ENCODE data around the gene ID2. TPM values are rescaled to one million over a fixed set of nuclear protein-coding genes. Genes with fewer than 3 reads are reported as not detected.

ID2 gene
- total and polyA plus RNA-seq, 2 experiments from 2014 or later: 612 to 910 TPM

- Histone ChIP-seq H3K36me3 (replicated peaks; ENCODE audit: insufficient read depth, low read depth) (no peaks in the 10 kb centered on the region), H3K4me1 (ENCODE audit: insufficient read depth) (no peaks in the 10 kb centered on the region), H3K79me2 (no peaks in the 10 kb centered on the region), H3K9me3 (ENCODE audit: low read depth) (no peaks in the 10 kb centered on the region), H3K27me3 (no peaks in the 10 kb centered on the region), H2AFZ (no peak overlapping the region), H3K4me2 (no peak overlapping the region), H3K9me2 (replicated peaks; ENCODE audit: insufficient read depth) (no peaks in the 10 kb centered on the region), H3K4me3 (no peak overlapping the region), H4K20me1 (ENCODE audit: insufficient read depth, poor library complexity, severe bottlenecking) (no peaks in the 10 kb centered on the region), H3K27ac (no peak overlapping the region)
- TF ChIP-seq EZH2 (IDR thresholded peaks at IDR 0.05; ENCODE audit: borderline replicate concordance) (no peak), CTCF (IDR thresholded peaks at IDR 0.05; ENCODE audit: poor library complexity) (no peak), EZH2phosphoT487 (IDR thresholded peaks at IDR 0.05; ENCODE audit: low read depth, severe bottlenecking, unreplicated experiment) (no peak)
- 96% methylated on average over 6 of the region's 6 CpGs for WGBS (ENCODE audit: low lambda C conversion rate, missing lambda C conversion rate)
- no peak for DNase-seq (ENCODE audit: low spot score)
These were observed 13.9 kb upstream of the ID2 start for GRCh38 chr2:8667896-8668512.

- H3K4me2 ChIP-seq: no peak overlapping the region
- H3K27me3 ChIP-seq: no peaks in the 10 kb centered on the region
- H4K20me1 ChIP-seq (ENCODE audit: insufficient read depth, poor library complexity, severe bottlenecking): no peaks in the 10 kb centered on the region
- DNase-seq (ENCODE audit: low spot score): no peak
- H3K79me2 ChIP-seq: no peaks in the 10 kb centered on the region
- H3K27ac ChIP-seq: no peak overlapping the region
- H3K4me1 ChIP-seq (ENCODE audit: insufficient read depth): no peaks in the 10 kb centered on the region
- H3K9me2 ChIP-seq (replicated peaks; ENCODE audit: insufficient read depth): no peaks in the 10 kb centered on the region
- 86% methylated on average over 3 of the region's 3 CpGs for WGBS (ENCODE audit: low lambda C conversion rate, missing lambda C conversion rate)
- H2AFZ ChIP-seq: no peak overlapping the region
- H3K36me3 ChIP-seq (replicated peaks; ENCODE audit: insufficient read depth, low read depth): no peaks in the 10 kb centered on the region
- H3K4me3 ChIP-seq: no peak overlapping the region
- H3K9me3 ChIP-seq (ENCODE audit: low read depth): peaks cover 9% of the 10 kb centered on the region
- no peak for TF ChIP-seq EZH2phosphoT487 (IDR thresholded peaks at IDR 0.05; ENCODE audit: low read depth, severe bottlenecking, unreplicated experiment)
- TF ChIP-seq EZH2 (IDR thresholded peaks at IDR 0.05; ENCODE audit: borderline replicate concordance): no peak
These were observed 12.6 kb upstream of the ID2 start for GRCh38 chr2:8669157-8669817.

GRCh38 chr2:8670580-8670979, 11.3 kb upstream of the ID2 start:
- no peak overlapping the region for H3K4me3 ChIP-seq
- WGBS (ENCODE audit: low lambda C conversion rate, missing lambda C conversion rate): 99% methylated on average over 7 of the region's 7 CpGs
- no peak for DNase-seq (ENCODE audit: low spot score)
- no peaks in the 10 kb centered on the region for H3K36me3 ChIP-seq (replicated peaks; ENCODE audit: insufficient read depth, low read depth)
- H3K27ac ChIP-seq: no peak overlapping the region
- peaks cover 15% of the 10 kb centered on the region for H3K9me3 ChIP-seq (ENCODE audit: low read depth)
- H2AFZ ChIP-seq: no peak overlapping the region
- H4K20me1 ChIP-seq (ENCODE audit: insufficient read depth, poor library complexity, severe bottlenecking): no peaks in the 10 kb centered on the region
- H3K9me2 ChIP-seq (replicated peaks; ENCODE audit: insufficient read depth): no peaks in the 10 kb centered on the region
- no peaks in the 10 kb centered on the region for H3K79me2 ChIP-seq
- H3K27me3 ChIP-seq: no peaks in the 10 kb centered on the region
- TF ChIP-seq CTCF (IDR thresholded peaks at IDR 0.05; ENCODE audit: poor library complexity): no peak
- no peak for TF ChIP-seq EZH2 (IDR thresholded peaks at IDR 0.05; ENCODE audit: borderline replicate concordance)
- H3K4me2 ChIP-seq: no peak overlapping the region
- peaks cover 3% of the 10 kb centered on the region for H3K4me1 ChIP-seq (ENCODE audit: insufficient read depth)

- Histone ChIP-seq H3K4me1 (ENCODE audit: insufficient read depth) (peaks cover 8% of the 10 kb centered on the region), H3K27ac (no peak overlapping the region), H3K36me3 (replicated peaks; ENCODE audit: insufficient read depth, low read depth) (no peaks in the 10 kb centered on the region), H3K79me2 (no peaks in the 10 kb centered on the region), H3K9me2 (replicated peaks; ENCODE audit: insufficient read depth) (no peaks in the 10 kb centered on the region), H3K4me3 (no peak overlapping the region), H4K20me1 (ENCODE audit: insufficient read depth, poor library complexity, severe bottlenecking) (no peaks in the 10 kb centered on the region), H3K9me3 (ENCODE audit: low read depth) (peaks cover 15% of the 10 kb centered on the region), H2AFZ (no peak overlapping the region), H3K27me3 (no peaks in the 10 kb centered on the region), H3K4me2 (no peak overlapping the region)
- DNase-seq (ENCODE audit: low spot score): no peak
- no peak for TF ChIP-seq EZH2 (IDR thresholded peaks at IDR 0.05; ENCODE audit: borderline replicate concordance)
- no peak for TF ChIP-seq CTCF (IDR thresholded peaks at IDR 0.05; ENCODE audit: poor library complexity)
- TF ChIP-seq EZH2phosphoT487 (IDR thresholded peaks at IDR 0.05; ENCODE audit: low read depth, severe bottlenecking, unreplicated experiment): no peak
- 96% methylated on average over 8 of the region's 8 CpGs for WGBS (ENCODE audit: low lambda C conversion rate, missing lambda C conversion rate)
These were observed 10.7 kb upstream of the ID2 start for GRCh38 chr2:8671176-8671575.
